HCT116 (cell line): ENCODE measurements around the gene KRT1.

Experiments
- CTCF ChIP-seq, 3 experiments: fragments of 200-600 bp in 1 of 3; sonication (generic) in 1 of 3; IDR thresholded peaks in 2 of 3; conservative IDR thresholded peaks in 1 of 3; 2 replicates each; pipeline ENCODE4 v1.5.1; 2012 to 2017; ENCODE audit warnings: low read depth in 2 of 3, low read length in 2 of 3, antibody characterized with exemption in 1 of 3, borderline replicate concordance in 1 of 3, control low read depth in 1 of 3, mild to moderate bottlenecking in 1 of 3, mixed read lengths in 1 of 3, mixed run types in 1 of 3, moderate library complexity in 1 of 3; ENCODE audit not compliant: insufficient read depth in 1 of 3
- EZH2 ChIP-seq: fragments of 200-600 bp; sonication (generic); IDR thresholded peaks from 2 replicates; pipeline ENCODE4 v1.6.1; 2017; ENCODE audit warnings: antibody characterized with exemption, mixed run types
- EZH2phosphoT487 ChIP-seq: fragments of 200-600 bp; IDR thresholded peaks from 2 replicates; pipeline ENCODE4 v1.6.1; 2018; ENCODE audit warnings: antibody characterized with exemption, borderline replicate concordance
- MAX ChIP-seq: IDR thresholded peaks from 2 replicates; pipeline ENCODE4 v1.6.1; 2012
- POLR2A ChIP-seq: IDR thresholded peaks from 2 replicates; pipeline ENCODE4 v1.7.0; 2011; ENCODE audit warnings: borderline replicate concordance; ENCODE audit not compliant: insufficient read depth, insufficient read length; ENCODE audit errors: extremely low read depth
- POLR2AphosphoS5 ChIP-seq: IDR thresholded peaks from 2 replicates; pipeline ENCODE4 v1.6.1; 2011; ENCODE audit warnings: mild to moderate bottlenecking, low read depth, low read length, moderate library complexity

- TF ChIP-seq POLR2A (no peak), MAX (no peak), POLR2AphosphoS5 (no peak), EZH2 (no peak), CTCF (IDR thresholded peaks at IDR 0.05 in 2 of 3, conservative IDR thresholded peaks at IDR 0.05 in 1 of 3; ENCODE audit: borderline replicate concordance in 1 of 3, insufficient read depth in 1 of 3, low read depth in 2 of 3, low read length in 2 of 3) (no peak), EZH2phosphoT487 (no peak)
These were observed 47.6 kb downstream of the KRT1 start for GRCh38 chr12:52632656-52633055.
